Left cardiac atrium (tissue), 4 donors: ENCODE data around the gene KIF1B. TPM values are rescaled to one million over a fixed set of nuclear protein-coding genes. Genes with fewer than 3 reads are reported as not detected.
A peak's percentile ranks its signal among the peaks of the same experiment; 100 is the strongest.
"Not testable (repeated sequence)": the region's sequence is repeated elsewhere in the genome, so short reads cannot be mapped to it uniquely, and the experiment has no call there.

ENCODE experiments used
- ATAC-seq, 2 donors: fragments of 200-7000 bp; cut with Tn5 transposase; one replicate each; pipeline ENCODE4 v1.9.1; 2020; ENCODE audit warnings: mild to moderate bottlenecking in 2 of 2, moderate library complexity in 2 of 2
- DNase-seq: peaks from one replicate; pipeline ENCODE4 v3.0.0-alpha.2; 2020
- intact Hi-C, 2 donors: fragments of 100-400 bp; cut with DNase I; formaldehyde crosslinking; loops; one replicate each; pipeline versions ENCODE4 v1.14.1 to v1.15.1; 2022 to 2023
- total RNA-seq, 2 donors: library from RNA; stranded (reverse); fragmentation: NEBNext Ultra II Directional; extraction: Animal tissue kit (Norgen Biotek cat#: 25700); gene quantifications; one replicate each; pipeline ENCODE4 v1.2.1, GENCODE V29; 2021
- donor health status: DM: no; HTN: yes; CAD: no.
- donor health status: DM: no; HTN: yes; CAD: no; lungs with severe emphysema.
- donor health status: DM: yes; HTN: yes; CAD: no.
- donor health status: Dilated cardiomyopathy.

Gene KIF1B
- total RNA-seq, 2 donors from 2014 or later, result 46.1 to 54.2 TPM

DNA sequence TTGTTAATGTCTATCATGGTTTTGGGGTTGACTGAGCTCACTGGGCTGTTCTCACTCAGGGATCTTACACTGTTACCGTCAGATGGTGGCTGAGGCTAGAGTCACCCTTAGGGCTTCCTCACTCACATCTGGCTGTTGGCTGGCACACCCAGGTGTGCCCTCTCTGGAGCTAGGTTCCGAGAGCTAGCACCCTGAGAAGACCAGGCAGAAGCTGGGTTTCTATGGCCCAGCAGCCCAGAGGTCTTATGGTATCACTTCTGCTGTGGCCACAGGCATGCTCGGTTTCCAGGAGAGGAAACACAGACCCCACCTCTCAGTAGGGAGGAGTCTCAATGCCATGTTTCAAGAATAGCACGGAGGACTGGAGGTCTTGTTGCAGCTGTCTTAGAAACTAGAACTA lies 20.7 kb upstream of the KIF1B start:
- intact Hi-C loops, result no loop called here
- DNase-seq (no peak), ATAC-seq (no peak)

DNA sequence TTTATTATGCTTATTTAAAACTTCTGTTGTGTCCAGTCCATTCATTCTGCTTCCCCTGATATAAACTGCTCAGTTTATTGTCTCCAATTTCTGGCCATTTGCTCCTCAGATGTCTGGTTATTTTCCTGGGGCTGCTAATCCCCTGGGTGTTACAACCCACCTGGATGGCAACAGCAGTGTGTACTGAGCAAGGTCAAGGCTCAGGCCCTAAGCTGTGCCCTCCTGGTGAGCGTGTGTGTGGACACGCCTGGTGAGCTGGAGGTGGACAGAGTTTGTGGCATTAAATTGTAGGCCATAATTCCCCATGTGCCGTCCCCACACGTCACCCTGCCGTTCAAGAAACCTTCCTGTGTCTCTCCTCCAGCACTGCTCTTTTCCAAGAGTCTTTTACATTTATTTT lies 18.1 kb upstream of the KIF1B start:
- DNase-seq (no peak), ATAC-seq (no peak)
- intact Hi-C loops, result no loop called here

DNA sequence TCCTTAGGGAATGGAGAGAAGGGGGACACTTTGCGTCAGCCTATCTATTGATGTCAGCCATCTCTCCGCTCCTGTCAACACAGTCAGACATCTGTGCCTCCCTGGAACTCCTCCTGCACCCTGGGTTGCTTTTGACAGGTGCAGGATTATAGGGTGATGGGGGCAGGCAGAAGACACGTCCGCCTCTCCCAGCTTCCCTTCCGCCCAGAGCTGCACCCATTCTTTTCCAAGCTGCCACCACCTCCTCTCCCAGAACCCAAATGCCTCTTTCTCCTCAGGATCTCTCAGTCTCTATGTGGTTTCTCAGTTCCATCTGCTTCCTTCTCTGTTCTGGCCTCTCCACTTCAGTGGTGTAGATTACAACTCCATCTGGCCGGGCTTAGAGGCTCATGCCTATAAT lies 17.1 kb upstream of the KIF1B start:
- no peak for ATAC-seq
- intact Hi-C loops, result no loop called here
- DNase-seq, result no peak

DNA sequence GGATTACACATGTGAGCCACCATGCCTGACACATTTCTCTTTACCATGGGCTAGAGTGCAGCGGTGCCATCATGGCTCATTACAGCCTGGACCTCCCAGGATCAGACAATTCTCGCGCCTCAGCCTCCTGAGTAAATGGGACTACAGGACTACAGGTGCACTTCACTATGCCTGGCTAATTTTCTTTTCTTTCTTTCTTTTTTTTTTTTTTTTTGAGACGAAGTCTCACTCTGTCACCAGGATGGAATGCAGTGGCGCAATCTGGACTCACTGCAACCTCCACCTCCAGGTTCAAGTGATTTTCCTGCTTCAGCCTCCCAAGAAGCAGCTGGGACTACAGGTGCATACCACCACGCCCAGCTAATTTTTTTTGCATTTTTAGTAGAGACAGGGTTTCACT lies 14.8 kb upstream of the KIF1B start:
- DNase-seq (no peak), ATAC-seq (no peak)
- intact Hi-C loops, result no loop called here

DNA sequence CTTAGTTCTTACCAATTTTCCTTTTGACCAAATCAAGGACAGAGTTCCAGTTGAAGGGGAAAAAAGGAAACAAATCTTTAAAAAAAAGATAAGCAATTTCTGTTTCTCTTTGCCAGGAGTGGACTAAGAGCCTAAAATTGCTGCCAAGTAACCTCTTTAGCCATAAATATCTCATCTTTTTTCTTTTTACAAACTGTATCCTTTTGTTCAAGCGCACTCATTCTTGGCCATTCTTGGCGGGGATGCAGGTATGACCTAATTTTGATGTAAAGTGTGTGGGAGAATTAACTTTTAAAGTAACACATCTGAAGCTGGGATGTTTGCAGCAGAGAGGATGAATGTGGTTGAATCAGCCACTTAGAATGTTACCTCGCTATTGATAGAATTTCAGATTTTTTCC lies 13.4 kb upstream of the KIF1B start:
- intact Hi-C loops, result no loop called here
- ATAC-seq (peak in 1 of 2 donors; percentile 39), DNase-seq (no peak)

DNA sequence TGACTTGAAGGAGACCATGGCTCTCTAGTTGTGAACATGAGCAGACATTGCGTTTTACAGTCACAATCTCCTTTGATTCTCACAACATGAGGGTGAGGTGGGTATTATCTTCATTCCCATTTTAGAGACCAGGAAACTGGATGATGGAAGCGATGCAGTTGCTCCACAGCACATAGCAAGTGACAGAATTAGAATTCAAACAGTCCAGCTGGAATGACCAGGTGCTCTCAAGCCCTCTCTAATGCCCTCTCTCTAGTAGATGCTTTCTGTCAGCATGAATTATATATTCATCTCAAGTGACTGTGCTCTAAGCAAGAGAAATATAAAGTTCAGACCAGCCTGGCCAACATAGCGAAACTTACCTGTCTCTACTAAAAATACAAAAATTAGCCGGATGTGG lies 9.8 kb upstream of the KIF1B start:
- DNase-seq, result no peak
- intact Hi-C loops, result loop anchor here in 1 of 2 donors (10.0 kb wide), 1 partner anchor 134 kb away; no protein-coding TSS in a partner anchor

DNA sequence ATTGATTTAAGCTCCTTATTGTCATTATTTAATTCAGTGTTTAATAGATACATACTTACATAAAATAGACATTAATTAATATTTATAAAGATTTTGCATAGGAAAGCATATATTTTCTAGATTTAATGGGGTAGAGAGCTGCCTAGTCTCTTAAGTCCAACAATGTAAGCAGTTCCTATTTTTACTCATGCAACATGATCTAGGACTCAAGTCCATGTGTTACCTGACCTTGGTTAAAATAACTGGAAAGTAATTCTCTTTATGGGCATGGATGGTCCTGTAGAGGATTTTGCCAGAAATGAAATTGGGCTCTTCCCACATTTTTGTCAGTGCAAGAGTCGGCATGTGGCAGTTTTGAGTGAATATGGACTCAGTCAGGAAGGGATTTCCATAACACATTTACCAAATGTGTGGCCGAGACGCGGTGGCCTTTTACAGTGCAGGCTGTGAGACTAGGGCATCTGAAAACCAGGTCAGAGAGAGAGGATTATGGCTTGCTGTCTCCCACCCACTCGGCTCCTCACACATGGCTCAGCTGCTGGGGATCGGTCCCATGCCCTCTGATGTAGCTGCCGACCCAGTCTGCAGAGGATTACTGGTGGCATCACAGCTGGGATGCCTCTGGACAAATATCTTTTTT lies 6.2 kb upstream of the KIF1B start:
- no peak for ATAC-seq
- intact Hi-C loops, result loop anchor here in 1 of 2 donors (10.0 kb wide), 1 partner anchor 131 kb away; no protein-coding TSS in a partner anchor
- no peak for DNase-seq

More for the DNA sequence above, 9.8 kb upstream of the KIF1B start:
- ATAC-seq, result no peak

DNA sequence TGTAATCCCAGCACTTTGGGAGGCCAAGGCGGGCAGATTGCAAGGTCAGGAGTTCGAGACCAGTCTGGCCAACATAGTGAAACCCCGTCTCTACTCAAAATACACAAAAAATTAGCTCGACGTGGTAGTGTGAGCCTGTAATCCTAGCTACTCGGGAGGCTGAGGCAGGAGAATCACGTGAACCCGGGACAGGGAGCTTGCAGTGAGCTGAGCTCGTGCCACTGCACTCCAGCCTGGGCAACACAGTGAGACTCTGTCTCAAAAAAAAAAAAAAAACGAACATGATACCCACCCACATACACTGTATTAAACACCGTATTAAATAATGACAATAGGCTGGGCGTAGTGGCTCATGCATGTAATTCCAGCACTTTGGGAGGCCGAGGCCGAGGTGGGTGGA lies 5.2 kb upstream of the KIF1B start:
- intact Hi-C loops, result loop anchor here in 1 of 2 donors (10.0 kb wide), 1 partner anchor 130 kb away; no protein-coding TSS in a partner anchor
- ATAC-seq, DNase-seq: not testable (repeated sequence)

DNA sequence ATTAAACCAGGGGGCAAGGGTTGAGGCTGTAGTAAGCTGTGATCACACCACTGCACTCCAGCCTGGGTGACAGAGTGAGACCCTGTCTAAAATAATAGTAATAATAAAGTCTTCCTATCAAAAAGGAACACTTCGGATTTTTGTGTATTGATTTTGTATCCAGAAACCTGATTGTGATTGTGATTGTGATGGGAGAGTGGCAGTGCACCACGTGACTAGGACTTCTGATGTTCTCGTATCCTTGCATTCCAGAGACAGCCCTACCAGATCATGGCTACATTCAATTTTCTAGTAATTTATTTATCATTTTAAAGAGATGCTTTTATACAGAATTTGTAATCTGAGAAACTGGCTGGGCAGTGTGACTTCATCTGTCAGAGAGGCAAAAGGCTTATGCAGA lies 2.6 kb upstream of the KIF1B start:
- ATAC-seq, result no peak
- no peak for DNase-seq
- intact Hi-C loops, result loop anchor here in 1 of 2 donors (10.0 kb wide), 1 partner anchor 127 kb away; no protein-coding TSS in a partner anchor

DNA sequence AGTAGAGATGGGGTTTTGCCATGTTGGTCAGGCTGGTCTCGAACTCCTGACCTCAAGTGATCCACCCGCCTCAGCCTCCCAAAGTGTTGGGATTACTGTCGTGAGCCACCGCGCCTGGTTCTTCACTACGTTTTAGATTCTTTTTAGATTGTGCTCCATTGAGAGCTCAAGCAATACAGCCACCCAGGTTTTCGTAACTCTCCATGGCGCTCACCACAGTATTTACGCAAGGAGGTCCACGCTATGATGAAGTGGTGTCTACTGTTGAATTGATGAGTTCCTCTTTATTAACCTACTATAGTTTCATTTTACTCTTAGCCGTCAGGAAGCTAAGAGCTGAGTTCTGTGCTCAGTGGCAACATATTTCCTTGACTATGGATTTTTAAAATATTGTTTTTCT lies 1.8 kb upstream of the KIF1B start:
- intact Hi-C loops, result loop anchor here in 1 of 2 donors (10.0 kb wide), 1 partner anchor 126 kb away; no protein-coding TSS in a partner anchor
- ATAC-seq (no peak), DNase-seq (no peak)

DNA sequence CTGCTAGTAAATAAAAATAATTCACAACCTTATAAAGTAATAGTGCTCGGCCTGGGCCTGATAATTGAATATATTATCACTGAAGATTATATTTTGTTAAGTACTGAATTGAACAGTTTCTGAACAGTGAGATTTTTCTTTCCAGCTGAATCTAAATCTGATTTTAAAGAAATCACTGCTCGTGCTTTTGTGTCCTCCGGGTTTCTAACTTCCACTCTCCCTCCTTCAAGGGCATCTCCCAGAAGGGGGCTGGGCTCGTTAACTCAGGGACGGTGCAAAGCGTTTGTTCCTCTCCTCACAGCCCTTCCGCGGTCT lies 823 bp upstream of the KIF1B start:
- DNase-seq (no peak), ATAC-seq (no peak)
- intact Hi-C loops, result loop anchor here in 1 of 2 donors (10.0 kb wide), 1 partner anchor 125 kb away; no protein-coding TSS in a partner anchor

DNA sequence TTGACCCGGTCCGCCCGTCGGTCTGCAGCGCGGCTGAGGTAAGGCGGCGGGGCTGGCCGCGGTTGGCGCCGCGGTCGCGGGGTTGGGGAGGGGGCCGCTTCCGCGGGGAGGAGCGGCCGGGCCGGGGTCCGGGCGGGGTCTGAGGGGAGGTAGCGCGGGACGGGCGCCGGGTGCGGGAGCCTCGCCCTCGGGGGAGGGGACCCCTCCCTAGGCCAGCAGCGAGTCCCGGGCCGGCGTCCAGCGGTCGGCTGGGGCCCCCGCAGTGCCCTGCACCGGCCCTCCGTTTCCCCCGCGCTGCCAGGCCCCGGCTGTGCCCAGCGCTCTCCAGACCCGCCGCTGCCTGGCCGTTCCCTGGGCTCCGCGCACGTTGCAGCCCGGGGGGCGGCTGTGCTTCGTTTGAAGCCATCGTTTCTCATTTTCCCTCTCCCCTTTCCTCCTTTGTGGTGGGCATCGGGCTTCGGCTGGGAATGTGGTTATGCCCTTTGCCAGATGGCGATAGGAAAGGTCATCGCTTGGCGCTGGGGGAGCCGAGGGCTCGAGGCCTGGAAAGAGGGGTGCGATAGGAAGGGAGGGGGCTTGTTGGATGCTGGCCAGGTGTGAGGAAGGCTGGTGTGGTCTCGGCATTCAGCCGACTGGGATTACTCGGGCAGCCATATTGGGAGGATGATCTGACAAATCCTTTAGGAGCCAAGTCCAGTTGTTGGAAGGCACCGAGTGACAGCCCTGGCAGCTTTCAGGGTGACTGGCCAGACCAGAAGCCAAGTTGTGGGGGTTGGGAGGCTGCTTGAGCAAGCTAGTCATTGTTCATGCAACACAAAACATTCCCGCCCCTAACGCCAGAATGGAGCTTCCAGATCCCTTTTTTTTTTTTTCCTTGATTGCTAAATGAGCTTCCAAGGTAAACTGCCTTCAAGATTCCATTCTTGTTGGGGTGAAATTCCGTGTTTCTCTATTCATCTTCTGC lies 753 bp downstream of the KIF1B start:
- intact Hi-C loops, result loop anchor here (5.0 to 10.0 kb wide), 2 partner anchors 76 to 124 kb away; no protein-coding TSS in a partner anchor
- DNase-seq (peak; percentile 96), ATAC-seq (peak; percentile 68 to 70)

DNA sequence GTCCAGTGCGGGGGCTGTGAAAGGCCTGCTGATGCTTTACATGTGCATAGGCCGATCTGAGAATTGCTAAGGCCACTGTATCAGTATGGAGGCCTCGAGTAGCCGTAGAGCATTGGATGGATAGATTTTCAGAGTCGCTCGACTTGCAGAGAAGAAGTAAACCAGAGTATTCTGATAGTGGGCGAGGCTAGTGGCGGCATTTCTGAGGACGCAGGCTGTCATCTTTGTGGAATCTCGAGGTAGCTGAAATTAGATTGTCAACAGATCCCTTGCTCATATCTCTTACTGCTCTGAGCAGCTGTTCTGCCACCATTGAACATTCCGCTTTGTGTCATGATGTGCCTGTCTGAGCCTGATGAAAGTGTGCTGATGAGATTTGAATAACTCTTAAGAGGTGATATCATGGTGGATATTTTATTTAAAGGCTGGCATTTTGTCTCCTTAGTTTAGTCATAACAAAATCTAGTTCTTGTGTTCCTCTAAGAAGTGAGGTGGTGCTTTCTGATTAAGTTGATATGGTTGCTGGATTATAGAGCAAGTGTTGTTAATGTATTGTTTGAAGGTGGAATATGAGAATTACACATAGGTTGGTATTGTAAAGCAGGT lies 1.5 kb downstream of the KIF1B start:
- intact Hi-C loops, result loop anchor here (5.0 to 10.0 kb wide), 2 partner anchors 75 to 123 kb away; no protein-coding TSS in a partner anchor
- ATAC-seq, result peak in 1 of 2 donors; percentile 2
- DNase-seq, result no peak

DNA sequence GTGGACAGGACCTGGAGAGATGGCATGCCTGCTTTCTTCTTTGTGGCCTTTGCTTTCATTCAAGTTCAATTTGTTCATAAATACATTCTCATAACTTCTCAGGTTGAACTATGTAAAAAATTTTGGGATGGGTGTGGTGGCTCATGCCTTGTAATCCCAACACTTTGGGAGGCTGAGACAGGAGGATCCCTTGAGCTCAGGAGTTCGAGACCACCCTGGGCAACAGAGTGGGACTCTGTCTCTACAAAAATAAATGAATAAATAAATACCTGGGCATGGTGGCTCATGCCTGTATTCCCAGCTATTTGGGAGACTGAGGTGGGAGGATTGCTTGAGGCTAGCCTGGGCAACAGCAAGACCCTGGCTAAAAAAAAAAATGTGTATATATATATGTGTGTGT lies 2.1 kb downstream of the KIF1B start:
- intact Hi-C loops, result loop anchor here (5.0 to 10.0 kb wide), 2 partner anchors 75 to 122 kb away; no protein-coding TSS in a partner anchor
- ATAC-seq, result no peak
- DNase-seq, result no peak

DNA sequence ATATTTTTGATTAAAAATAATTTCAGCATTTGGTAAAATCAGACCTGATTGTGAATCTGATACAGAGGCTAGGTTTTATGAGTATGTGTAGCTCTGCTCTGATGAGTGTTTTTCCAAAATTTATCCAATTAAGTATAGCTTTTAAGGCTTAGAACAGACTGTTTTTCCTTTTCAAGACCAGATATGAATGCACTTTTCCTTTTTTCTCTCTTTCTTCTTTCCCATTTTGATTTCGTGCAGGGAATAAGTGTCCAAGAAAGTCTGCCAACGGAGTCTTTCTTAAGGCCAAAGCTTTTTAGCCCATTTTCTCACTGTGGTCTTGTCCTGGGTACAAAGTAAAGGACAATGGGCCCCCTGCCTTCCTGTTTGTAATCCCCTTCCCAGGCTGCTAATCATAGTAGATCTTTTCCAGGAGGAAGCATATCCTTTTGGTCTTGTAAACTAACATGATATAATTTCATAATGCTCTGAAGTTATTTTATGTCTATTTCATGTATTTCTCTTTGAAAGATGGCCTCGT lies 2.9 kb downstream of the KIF1B start:
- intact Hi-C loops, result loop anchor here (5.0 to 10.0 kb wide), 2 partner anchors 74 to 122 kb away; no protein-coding TSS in a partner anchor
- DNase-seq, result no peak
- no peak for ATAC-seq

DNA sequence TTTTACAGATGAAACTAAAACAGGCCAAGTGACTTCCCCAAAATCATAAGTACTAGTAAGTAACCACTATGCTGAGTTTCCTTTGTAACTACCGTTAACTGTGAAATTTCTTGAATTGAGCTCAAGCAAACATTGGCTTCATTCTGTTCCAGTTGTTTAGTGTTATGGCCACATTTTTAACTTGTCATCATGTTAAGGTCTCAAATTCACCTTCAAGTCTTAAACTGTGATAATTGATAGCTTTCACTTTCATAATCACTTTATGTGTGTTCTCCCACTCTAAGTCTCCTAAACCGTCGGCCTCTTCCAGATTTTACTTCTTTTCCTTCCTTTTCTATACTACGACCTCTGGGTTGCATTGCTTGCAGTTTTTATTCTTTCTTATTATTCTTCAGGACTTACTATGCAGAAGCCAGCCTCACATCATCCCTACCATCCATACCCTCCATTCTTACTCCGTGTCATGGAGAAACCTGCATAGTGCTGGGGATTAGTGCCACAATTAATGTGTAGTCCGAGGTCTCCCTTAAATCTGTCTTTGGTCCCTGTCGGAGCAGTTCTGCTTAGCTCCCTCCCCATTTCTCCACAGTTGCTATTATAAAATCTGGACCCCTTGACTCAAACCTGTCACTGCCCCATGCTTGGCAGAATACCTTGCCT lies 5.8 kb downstream of the KIF1B start:
- DNase-seq (no peak), ATAC-seq (peak in 1 of 2 donors; percentile 4)
- intact Hi-C loops, result loop anchor here in 1 of 2 donors (10.0 kb wide), 1 partner anchor 119 kb away; no protein-coding TSS in a partner anchor

DNA sequence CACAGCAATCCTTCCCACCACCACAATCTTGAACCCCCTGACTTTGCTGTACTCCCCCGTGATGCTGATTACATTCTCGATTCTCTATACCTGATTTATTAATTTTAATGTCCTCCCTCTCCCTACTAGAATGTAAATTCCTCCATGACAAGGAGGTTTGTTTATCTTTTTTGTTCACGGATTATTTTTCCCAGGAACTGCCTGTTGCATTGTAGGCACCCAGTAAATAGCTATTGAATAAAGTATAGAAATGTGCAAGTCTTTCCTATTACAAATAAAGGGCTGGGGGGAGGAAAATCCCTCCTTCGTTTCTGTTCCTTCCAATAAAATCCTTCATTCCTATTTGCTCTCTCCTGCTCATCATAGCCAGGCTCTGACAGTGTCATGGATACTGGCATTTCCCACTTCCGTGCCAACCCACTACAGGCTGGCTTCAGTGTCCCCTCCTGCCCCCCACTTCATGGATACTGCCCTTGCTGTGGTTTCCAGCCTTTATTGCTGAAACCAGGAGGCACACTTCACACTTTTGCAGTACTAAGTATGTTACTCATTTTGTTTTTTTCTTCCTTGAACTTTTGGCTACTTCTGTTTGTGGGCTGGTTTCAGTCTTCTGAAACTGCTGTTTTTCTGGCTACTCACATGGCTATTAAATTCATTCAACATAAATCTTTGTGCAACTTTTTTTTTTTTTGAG lies 7.5 kb downstream of the KIF1B start:
- intact Hi-C loops, result loop anchor here in 1 of 2 donors (10.0 kb wide), 1 partner anchor 117 kb away; no protein-coding TSS in a partner anchor
- peak; percentile 55 to 64 for ATAC-seq
- no peak for DNase-seq

DNA sequence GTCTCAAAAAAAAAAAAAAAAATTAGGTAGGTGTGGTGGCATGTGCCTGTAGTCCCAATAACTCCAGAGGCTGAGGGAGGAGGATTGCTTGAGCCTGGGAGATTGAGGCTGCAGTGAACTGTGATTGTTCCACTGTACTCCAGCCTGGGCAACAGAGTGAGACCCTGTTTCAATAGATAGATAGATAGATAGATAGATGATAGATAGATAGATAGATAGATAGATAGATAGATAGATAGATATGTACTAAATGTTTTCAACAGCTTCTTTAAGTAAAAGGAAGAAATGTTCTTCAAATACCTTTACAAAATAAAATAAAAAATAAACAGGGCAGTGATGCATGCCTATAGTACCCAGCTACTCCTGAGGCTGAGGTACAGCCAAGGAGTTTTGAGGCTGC lies 9.8 kb downstream of the KIF1B start:
- ATAC-seq (no peak), DNase-seq (no peak)
- intact Hi-C loops, result no loop called here
